Measurements from ENCODE around the gene XPO1. TPM values are rescaled to one million over a fixed set of nuclear protein-coding genes. Genes with fewer than 3 reads are reported as not detected.

Gene XPO1
- total RNA-seq, 1 experiment from 2014 or later: 247 TPM

DNA sequence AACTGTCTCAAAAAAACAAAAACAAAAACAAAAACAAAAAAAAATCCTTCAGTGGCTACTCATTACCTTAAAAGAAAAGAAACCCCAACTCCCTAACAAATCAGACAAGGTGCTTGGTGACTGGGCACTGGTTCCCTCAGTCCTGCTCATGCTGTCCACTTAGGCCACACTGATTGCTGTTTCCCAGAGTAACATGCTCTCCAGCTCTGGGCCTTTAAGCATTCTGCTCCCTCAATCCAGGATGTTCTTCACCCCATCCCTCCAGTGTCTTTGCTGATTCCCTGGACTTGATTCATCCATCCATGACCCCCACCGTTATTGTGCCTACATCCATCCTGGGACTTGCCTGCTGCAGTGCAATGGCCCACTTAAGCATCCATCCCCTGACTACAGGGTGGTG, 16.4 kb upstream of the XPO1 start:
- POLR2A ChIA-PET (ENCODE audit: low non-redundant PET): no interaction called here
- intact Hi-C loops (cut with micrococcal nuclease; ENCODE audit: unreplicated experiment): no loop called here

DNA sequence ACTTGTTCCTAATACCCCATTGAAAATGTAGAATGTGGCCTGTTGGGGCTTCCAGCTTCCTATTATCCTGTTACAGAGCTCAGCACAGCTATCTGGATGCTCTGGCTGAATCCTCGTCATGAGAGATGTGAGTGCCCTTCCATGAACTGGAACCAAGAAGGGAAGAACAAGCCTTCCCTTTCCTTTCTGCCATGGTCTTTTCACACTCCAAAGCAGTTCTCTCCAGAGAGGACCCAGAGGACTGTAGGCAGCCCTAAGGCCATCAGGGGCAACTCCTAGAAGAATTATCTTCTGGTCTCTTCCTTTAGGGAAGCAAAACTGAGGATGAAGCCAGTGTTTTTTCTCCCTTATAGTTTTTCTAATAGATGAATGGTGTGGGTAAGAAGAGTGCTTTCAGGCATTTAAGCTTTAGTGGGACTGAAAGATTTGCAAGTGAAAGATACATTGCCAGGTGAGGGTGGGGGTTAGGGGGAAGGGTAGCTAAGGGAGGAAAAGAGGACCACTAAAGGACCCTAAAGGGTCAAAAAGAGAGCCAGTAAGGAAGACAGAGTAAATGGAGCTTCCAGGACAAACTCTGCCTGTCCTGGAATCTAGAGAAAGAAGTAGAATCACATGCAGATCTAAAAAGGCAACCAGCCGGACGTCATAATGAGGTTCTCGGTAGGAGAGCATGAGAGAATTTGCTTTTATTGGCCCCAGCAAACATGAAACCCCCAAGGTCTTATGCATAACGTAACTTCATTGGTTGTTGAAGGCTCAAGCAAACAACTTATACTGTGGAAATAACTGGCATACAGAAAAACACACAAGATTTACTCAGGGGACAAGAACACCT, 12.4 kb upstream of the XPO1 start:
- TF ChIP-seq EZH2 (IDR thresholded peaks at IDR 0.05; ENCODE audit: borderline replicate concordance, low read depth, low read length, poor library complexity, severe bottlenecking): no peak
- TF ChIP-seq, protein P1, sequence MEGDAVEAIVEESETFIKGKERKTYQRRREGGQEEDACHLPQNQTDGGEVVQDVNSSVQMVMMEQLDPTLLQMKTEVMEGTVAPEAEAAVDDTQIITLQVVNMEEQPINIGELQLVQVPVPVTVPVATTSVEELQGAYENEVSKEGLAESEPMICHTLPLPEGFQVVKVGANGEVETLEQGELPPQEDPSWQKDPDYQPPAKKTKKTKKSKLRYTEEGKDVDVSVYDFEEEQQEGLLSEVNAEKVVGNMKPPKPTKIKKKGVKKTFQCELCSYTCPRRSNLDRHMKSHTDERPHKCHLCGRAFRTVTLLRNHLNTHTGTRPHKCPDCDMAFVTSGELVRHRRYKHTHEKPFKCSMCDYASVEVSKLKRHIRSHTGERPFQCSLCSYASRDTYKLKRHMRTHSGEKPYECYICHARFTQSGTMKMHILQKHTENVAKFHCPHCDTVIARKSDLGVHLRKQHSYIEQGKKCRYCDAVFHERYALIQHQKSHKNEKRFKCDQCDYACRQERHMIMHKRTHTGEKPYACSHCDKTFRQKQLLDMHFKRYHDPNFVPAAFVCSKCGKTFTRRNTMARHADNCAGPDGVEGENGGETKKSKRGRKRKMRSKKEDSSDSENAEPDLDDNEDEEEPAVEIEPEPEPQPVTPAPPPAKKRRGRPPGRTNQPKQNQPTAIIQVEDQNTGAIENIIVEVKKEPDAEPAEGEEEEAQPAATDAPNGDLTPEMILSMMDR (conservative IDR thresholded peaks at IDR 0.05; ENCODE audit: low read depth, low read length): no peak
- H3K4me1 ChIP-seq (ENCODE audit: insufficient read depth, low read length, poor library complexity, severe bottlenecking): no peaks in the 10 kb centered on the region
- DNase-seq (ENCODE audit: low spot score): no peak
- BruUV-seq (replicated peaks): no TSS peak
- no peak overlapping the region for H3K4me3 ChIP-seq (ENCODE audit: low read depth, low read length, poor library complexity, severe bottlenecking)
- H3K27me3 ChIP-seq (replicated peaks; ENCODE audit: insufficient read depth, low read depth, low read length, poor library complexity): no peaks in the 10 kb centered on the region
- ChIA-PET CTCF (no interaction called here), POLR2A (ENCODE audit: low non-redundant PET) (no interaction called here)
- no peak overlapping the region for H3K27ac ChIP-seq (ENCODE audit: low read depth, low read length, poor library complexity, severe bottlenecking)
- H3K9me3 ChIP-seq (ENCODE audit: low read depth, low read length, poor library complexity, severe bottlenecking): no peaks in the 10 kb centered on the region
- intact Hi-C loops (cut with micrococcal nuclease; ENCODE audit: unreplicated experiment): no loop called here
- no peaks in the 10 kb centered on the region for H3K36me3 ChIP-seq (ENCODE audit: insufficient read depth, low read length, poor library complexity, severe bottlenecking)

More for the DNA sequence above, 16.4 kb upstream of the XPO1 start:
- Histone ChIP-seq H3K27me3 (replicated peaks; ENCODE audit: insufficient read depth, low read depth, low read length, poor library complexity) (no peaks in the 10 kb centered on the region), H3K27ac (ENCODE audit: low read depth, low read length, poor library complexity, severe bottlenecking) (no peak overlapping the region), H3K9me3 (ENCODE audit: low read depth, low read length, poor library complexity, severe bottlenecking) (no peaks in the 10 kb centered on the region), H3K36me3 (ENCODE audit: insufficient read depth, low read length, poor library complexity, severe bottlenecking) (no peaks in the 10 kb centered on the region), H3K4me3 (ENCODE audit: low read depth, low read length, poor library complexity, severe bottlenecking) (no peak overlapping the region), H3K4me1 (ENCODE audit: insufficient read depth, low read length, poor library complexity, severe bottlenecking) (no peaks in the 10 kb centered on the region)
- no TSS peak for BruUV-seq (replicated peaks)
- no peak for DNase-seq (ENCODE audit: low spot score)
- TF ChIP-seq, protein P1 (conservative IDR thresholded peaks at IDR 0.05; ENCODE audit: low read depth, low read length): no peak
- no peak for TF ChIP-seq EZH2 (IDR thresholded peaks at IDR 0.05; ENCODE audit: borderline replicate concordance, low read depth, low read length, poor library complexity, severe bottlenecking)
- CTCF ChIA-PET: no interaction called here

DNA sequence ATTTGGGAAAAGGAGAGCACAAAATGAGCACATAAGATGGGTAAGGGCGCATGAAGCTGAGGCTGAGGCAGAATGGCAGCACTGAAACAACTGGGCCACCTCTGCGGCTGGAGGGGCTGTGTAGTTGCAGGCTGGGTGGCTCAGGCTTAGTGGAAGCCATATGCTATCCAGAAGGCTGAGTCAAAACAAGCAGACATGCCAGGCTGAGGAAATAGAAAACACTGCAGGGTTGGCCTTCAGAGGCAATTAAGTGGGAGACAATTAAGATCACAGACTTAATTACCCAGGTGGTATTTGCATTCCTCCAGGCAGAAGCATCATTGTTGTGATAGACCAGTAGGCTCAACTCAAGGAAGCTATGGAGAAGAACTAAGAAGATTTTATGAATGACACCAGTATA, 11.4 kb upstream of the XPO1 start:
- Histone ChIP-seq H3K4me3 (ENCODE audit: low read depth, low read length, poor library complexity, severe bottlenecking) (no peak overlapping the region), H3K4me1 (ENCODE audit: insufficient read depth, low read length, poor library complexity, severe bottlenecking) (no peaks in the 10 kb centered on the region), H3K36me3 (ENCODE audit: insufficient read depth, low read length, poor library complexity, severe bottlenecking) (no peaks in the 10 kb centered on the region), H3K27me3 (replicated peaks; ENCODE audit: insufficient read depth, low read depth, low read length, poor library complexity) (no peaks in the 10 kb centered on the region), H3K27ac (ENCODE audit: low read depth, low read length, poor library complexity, severe bottlenecking) (no peak overlapping the region), H3K9me3 (ENCODE audit: low read depth, low read length, poor library complexity, severe bottlenecking) (no peaks in the 10 kb centered on the region)
- TF ChIP-seq, protein P1 (conservative IDR thresholded peaks at IDR 0.05; ENCODE audit: low read depth, low read length): no peak
- no peak for TF ChIP-seq EZH2 (IDR thresholded peaks at IDR 0.05; ENCODE audit: borderline replicate concordance, low read depth, low read length, poor library complexity, severe bottlenecking)
- ChIA-PET CTCF (no interaction called here), POLR2A (ENCODE audit: low non-redundant PET) (no interaction called here)
- DNase-seq (ENCODE audit: low spot score): no peak
- BruUV-seq (replicated peaks): no TSS peak
- intact Hi-C loops (cut with micrococcal nuclease; ENCODE audit: unreplicated experiment): no loop called here
